NCI-H2081 (cell line): ENCODE measurements around the gene ANKRD52.
"Not testable (repeated sequence)": the region's sequence is repeated elsewhere in the genome, so short reads cannot be mapped to it uniquely, and the experiment has no call there.

Source experiments
- DNase-seq, 2 experiments: peaks; one replicate each; lab custom pipeline; 2025; lab: John Stamatoyannopoulos, UW

Gene ANKRD52

DNA sequence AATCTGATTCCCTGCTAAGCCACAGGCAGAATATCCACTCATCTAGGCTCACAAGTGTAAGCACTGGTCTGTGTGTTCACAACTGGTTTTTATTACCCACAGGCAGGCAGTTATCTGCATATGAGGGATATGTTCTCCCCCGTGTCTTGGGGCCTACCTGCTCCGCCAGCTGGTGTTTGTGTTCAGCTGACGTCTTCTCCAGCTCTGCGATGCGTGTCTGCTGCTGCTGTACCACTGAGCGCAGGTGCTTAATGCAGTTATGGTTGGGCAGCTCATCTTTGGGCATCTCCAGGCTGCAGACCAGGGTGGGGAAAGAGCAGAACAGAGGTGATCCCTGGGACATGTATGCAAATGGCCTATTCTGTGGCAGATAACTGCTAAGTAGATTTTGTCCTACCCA, 50.2 kb downstream of the ANKRD52 start:
- no peak for DNase-seq

DNA sequence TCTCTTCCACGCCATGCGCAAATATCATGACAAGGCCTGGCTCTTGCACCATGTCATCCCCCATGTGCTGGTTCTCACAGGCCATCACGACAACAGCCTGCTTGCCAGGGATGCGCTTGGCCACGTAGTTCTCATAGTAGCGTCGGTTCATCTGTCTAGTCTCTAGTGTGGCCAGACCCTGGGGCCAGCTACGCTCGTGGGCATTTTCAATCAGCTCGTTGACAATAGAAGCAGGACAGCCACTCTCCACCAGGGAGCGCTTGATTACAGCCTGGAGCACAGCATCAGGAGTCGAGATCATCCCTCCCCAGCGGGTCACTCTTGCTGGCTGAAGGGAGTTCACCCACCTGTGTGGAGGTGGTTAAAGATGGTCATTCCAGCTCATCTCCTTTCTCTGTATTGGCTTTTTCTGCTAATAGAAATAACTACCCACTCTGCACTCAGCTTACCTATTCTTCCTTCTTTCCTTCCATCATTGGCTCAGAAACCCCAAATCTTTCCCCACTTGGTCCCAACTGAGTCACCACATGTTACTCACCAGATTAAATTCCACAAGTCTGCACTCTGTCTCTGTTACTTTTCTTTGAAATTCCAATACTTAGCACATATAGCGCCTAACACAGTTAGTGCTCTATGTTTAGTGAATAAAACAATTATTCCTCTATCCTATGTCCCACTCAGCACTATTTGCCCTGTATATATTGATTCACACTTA, 51.6 kb downstream of the ANKRD52 start:
- DNase-seq = peak; percentile 6 to 8

DNA sequence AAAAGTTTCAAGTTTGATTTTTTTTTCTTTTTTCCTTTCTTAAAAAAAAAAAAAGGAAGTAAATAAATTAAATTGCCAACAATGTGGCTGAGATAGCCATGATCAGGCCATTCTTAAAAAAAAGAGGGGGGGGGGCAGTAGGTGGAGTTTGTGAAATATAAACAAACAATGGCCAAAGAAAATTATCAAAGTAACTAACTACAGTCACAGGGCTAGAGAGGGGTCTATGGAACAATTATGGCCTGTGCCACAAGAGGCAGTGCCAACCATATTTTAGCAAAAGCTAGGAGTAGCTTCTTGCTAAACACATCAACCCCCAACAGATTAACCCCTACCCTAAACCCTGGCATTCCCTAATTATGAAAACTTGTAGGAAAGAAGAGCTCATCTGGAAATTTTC, 52.7 kb downstream of the ANKRD52 start:
- DNase-seq = no peak

DNA sequence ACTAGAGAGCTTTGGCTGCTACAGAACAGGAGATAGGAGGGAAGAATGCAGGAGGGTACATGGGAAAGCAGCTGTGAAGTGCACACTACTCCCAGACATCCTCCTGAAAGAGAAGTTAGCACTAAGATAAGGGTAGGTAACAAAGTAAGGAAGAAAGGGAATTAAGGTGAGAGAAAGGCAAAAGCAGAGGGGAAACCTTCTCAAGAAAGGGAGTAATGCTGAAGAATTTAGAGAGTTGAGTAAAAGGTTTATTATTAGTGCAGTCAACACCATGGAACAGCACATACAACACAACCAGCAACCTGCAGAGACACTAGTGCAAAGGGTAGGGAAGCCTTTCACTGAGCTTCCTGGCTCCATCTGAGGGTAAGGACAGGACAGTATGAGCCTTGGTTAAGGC, 53.9 kb downstream of the ANKRD52 start:
- no peak for DNase-seq

DNA sequence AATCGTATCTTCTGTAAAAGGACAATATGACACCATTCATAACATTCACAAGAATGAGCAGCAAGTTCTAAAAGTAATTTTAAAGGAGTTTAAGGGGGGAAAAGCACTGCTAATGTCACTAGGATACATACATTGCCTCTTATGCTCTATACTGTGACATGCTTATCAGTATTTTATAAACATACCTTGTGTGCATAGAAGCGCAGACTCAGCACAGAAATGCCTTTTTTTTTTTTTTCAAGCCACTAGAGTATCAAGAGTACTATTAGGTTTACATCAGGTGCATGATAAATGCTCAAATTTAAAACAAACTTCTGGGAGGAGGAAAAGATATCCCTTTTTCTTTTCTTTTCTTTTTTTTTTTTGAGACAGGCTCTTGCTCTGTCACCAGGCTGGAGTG, 55.3 kb downstream of the ANKRD52 start:
- no peak for DNase-seq

DNA sequence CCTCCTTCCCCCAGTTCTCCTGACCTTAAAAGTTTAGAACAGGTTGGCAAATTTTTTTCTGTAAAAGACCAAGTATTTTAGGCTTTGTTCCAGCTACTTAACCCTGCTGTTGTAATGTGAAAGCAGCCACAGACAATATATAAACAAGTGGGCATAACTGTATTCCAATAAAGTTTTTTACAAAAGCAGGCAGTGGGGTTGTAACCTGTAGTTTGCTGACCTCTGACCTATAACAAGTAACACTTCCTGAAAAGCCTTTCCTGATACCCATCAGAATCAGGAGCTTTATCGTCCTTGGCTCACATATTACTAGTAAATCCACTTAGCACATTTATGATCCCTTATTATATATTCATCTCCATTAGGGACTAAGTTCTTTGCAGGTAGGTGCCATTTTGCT, 55.8 kb downstream of the ANKRD52 start:
- no peak for DNase-seq

DNA sequence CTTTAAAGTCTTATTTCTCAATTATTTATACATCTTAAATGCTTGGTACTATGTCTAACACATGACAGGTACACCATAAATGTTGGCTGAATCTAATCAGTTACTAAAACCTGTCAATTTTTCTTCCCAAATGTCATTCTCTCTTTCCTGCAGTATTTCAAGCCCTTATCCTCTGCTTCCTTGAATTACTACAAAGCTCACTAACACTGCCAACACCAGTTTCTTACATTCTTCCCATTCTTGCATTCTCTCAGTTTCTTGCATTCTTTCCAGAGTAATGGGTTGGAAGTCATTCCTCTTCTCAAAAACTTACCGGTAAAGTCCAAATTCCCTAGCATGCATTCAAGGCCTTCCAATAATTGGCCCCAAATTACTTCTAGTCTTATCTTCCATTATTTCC, 59.3 kb downstream of the ANKRD52 start:
- DNase-seq = no peak

DNA sequence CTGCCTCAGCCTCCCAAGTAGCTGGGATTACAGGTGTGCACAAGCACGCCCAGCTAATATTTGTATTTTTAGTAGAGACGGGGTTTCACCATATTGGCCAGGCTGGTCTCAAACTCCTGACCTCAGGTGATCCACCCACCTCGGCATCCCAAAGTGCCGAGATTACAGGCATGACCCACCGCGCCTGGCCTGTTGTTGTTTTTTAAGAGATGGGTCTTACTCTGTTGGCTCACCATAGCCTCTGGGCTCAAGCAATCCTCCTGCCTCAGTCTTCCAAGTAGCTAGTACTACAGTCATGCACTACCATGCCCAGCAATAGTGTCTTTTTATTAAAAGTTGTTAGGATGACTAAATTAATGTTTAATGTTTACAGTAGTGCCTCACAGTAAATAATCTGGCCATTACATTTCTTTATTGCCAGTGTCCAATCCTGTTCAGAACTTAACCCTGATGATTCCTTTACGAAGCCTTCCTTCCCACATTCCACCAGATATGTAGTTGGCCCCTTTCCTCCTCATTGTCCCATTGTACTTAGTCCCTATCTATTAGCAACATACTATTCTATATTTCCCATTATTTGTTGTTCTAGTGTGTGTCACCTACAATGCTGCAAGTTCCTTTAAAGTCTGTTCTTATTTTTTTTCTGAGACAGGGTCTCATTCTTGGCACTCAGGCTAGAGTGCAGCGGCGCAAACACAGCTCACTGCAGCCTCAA, 60.1 kb downstream of the ANKRD52 start:
- DNase-seq = no peak

DNA sequence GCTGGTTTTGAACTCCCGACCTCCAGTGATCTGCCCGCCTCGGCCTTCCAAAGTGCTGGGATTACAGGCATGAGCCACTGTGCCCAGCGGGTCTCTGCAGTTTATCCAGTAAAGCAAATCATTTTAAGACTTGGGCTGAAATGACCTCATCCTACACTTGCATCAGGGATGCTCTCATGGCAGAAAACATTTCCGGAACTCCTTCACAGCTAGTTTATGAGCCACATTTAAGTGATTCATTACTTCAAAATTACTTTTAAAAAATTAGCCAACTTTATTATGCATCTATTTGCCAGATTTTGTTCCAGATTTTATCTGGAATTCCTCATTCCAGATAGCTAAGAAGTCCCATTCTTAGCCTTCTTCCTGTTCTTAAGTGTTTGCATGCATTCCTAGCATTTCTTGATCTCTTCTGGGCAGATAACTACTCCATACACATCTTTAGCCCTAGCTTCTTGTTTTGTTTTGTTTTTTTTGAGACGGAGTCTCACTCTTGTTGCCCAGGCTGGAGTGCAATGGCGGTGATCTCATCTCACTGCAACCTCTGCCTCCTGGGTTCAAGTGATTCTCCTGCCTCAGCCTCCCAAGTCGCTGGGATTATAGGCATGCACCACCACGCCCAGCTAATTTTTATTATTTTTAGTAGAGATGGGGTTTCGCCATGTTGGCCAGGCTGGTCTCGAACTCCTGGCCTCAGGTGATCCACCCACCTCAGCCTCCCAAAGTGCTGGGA, 61.2 kb downstream of the ANKRD52 start:
- DNase-seq = not testable (repeated sequence)

DNA sequence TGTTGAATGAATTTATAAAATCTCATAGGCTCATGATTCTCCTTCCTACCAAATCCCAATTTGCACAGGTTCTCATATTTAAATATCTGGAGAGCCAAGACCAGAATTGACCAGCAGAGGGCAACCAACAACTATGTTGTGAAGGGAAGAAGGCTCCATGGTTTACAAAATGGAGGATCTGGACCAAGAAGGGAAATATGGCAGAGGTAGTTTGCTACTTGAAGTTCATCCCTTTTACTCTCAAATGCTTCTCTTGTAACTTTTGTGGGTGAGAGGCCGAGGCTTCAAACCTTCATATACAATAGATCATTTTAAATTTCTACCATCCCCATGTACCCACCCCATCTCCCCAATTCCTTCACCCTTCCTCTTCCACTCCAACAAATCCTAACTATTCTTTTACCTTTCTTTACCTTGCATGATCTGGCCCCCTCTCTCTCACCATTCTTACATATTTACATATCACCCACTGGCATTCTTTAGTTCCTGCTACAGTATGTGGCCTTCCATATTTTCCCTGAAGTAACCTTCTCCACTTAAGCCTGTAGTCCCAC, 65.1 kb downstream of the ANKRD52 start:
- peak; percentile 86 to 92 for DNase-seq

DNA sequence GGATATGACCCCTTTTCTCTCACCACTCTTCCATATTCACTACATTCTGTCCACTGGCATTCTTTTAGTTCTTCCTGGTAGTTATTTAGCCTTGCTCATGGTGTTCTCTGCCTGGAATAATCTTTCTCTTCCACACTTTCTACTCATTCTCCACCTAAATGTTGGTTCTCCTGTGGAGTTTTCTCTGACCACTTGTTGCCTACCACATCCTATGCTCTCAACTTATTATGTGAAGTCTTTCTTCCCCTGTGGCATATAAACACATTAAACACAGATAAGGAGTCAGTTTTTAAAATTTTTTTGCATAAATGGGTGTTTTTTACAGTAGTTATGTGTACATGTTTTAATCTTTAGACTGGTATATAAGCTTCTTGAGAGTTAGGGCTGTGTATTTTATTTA, 65.6 kb downstream of the ANKRD52 start:
- no peak for DNase-seq

DNA sequence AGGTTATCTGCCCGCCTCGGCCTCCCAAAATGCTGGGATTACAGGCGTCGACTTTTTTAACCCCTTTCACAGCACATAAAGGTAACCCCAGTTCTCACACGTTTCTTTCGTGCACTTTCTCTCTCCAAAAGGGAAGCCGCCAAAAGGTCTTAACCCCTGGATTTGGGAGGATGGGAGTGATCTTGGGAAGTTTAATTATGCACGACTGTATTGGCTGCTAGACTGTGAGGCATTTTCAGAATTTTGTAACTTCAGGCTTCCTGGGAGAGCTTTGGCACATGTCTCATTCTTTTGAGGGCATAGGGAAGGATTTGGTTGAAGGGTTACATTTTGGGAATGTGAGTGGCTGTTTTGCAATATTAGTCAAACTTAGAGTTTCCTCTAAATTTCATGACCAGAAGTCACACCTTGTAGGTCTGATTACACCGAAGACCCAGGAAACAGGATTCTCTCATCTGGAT, 67.5 kb downstream of the ANKRD52 start:
- DNase-seq = no peak

DNA sequence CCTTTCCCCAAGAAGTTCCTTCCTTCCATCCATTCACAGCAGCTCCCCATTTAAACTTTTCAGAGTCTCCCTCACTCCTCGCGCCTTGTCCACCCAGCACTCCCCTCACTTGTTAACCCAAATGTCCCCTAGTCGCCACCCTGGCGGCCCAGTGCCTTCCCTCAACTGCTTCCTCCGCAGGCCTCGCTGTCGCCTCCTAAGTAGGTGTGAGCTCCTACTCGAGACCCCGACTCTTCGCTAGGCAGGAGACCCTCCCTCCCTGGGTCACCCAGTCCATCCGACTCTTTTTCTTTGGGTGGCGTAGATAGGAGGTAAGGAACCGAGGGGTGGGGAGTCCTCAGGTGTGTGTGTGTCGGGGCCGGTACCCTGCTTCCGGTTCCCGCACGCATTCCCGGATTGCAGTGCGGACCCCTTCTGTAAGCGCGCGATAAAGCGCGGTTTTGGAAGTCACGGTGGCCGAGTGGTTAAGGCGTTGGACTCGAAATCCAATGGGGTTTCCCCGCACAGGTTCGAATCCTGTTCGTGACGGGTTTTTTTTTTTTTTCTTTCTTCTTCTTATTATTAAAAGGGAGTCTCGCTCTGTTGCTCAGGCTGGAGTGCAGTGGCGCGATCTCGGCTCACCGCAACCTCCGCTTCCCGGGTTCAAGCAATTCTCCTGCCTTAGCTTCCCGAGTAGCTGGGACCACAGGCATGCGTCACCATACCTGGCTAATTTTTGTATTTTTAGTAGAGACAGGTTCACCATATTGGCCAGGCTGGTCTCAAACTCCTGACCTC, 68.1 kb downstream of the ANKRD52 start:
- peak; percentile 89 to 91 for DNase-seq

DNA sequence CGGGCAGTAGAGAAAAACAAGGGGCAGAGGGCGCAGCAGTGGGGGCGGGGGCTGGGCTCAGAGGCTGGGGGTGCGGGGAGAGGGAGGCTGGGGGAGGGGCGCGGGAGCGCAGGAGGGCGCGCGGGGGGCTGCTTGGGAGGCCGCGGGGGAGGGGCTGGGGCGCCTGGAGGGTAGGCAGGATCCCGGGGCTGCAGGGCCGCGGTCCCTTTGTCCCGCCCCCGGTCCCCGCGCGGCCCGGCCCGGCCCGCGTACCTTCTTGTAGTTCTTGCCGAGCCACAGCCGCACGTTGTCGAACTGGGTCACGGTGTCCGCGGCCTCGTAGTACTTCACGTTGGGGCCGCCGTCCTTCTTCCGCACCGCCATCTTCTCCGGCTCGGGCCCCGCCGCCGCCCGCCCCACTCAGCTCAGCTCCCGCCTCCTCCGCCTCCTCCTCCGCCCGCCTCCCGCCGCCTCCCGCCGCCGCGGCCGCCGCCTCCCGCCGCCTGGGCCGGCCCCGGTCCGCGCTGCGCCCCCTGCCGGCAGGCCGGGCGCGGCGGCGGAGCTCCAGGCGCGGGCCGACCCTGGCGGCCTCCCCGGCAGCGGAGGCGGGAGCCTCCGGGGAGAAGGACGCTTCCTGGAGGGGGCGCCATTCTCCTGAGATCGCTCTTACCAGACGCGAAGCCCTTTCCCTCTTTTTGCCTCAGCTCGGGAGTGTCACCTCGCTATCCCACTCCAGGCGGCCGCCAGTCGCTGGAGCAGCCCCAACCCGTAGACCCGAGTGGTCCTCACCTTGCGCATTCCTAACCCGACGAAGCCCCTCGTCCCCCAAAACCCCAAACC, 68.9 kb downstream of the ANKRD52 start, which contains the start of gene SMARCC2:
SMARCC2 (minus strand) TSS at position 385 of the 819 bp plus-strand sequence; CDS start at position 363, 22 bp downstream.
- DNase-seq = peak; percentile 84 to 86

DNA sequence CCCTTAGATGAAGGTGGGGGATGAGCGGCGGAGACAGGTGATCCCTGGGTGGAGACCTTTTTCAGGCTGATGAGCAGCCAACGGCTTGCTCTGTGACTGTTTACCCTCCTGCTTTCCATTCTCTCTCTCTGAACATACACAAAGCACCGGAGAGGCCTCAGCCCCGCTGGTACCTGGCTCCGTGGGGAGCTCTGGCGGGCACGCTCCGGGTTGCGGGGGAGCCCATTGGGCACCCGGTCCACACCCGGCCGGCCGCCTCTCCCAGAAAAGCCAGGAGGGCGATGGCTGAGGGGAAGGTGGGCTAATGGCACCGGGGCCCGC, 69.4 kb downstream of the ANKRD52 start:
- peak in 1 of 2 experiments; percentile 29 for DNase-seq

DNA sequence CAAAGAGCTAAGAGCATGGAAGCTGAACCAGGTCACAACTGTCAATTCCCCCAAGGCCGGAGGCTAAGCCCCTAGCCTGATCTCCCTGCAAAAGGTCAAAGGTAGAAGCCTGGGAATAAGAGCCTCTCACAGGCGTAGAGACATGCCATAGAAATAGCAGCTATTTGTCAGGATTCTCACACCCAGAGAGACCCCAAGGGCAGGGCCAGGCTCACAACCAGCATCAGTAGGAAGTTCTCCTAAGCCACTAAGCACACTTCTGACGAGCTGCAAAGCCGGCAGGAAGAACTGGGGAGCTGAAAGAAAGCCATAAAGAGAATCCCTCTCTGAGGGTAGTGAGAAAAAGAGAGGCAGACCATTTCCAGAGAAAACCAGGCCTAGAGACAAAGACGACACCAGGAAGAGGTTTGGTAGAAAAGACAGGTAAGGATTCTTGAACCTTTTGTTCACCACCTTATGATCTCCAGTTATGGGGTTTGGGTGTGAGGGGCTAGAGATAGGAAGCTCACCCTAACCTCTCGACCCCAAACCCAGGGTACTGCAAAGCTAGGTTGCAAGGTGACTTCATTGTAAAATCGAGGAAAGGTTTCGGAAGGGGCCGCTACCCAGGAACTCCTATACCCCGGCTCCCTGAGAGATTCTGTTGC, 69.9 kb downstream of the ANKRD52 start:
- DNase-seq = no peak
